DMS53 treated with DMSO at 0.1 percent for 48 hours (cell line): Measurements from ENCODE around the gene ADCY1.

ENCODE experiments used
- DNase-seq: peaks from one replicate; lab custom pipeline; 2025; ENCODE audit not compliant: unreplicated experiment; lab: John Stamatoyannopoulos, UW

ADCY1 gene

DNA sequence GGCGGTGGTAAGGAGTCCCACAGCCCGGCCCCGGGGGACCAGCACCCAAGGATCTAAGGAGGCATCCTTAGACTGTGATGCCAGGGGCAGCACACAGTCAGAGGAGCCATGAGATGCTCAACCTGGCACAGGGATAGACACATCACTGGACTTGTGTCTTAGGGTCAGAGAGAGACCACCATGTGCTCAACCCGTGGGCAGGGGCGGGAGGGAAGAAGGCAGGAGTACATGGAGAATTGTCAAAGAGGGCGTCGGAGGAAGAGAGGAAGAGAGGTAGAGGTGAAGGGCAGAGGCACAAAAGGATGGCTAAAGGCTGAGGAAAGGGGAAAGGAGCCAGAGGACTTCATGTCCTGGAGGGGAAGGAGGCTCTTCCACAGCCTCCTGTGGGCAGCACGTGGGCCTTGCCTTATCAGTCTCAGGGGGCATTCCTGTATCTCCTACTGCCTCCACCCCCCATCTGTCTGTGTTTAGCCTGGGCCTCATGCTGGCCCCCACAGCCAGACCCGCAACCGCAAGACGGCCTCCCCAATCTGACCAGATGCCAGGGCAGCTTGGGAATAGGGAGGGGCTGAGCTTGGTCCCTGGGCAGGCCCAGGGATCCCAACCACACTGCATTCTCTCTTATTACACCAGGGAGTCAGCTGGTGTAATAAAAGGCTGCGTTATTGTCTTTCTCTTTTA, 2.2 kb downstream of the ADCY1 start:
- no peak for DNase-seq

DNA sequence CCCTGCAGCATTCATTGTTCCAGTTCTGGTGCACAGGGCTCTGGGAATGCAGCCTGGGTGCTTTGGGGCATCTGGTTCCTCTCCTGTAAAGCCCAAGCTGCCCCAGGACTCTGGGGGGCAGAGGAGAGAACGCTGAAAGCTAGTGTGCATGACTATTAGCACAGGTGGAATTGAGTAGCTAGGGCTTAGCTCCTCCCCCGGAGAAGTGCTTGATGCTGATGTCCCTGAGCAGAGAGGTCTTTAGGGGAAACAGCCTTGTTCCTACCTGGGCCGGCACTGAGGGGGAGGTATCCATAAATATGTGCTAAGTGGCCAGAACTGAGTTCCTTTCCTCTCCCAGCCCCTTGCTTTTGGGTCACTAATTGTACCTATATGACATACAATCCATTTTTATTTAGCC, 3.9 kb downstream of the ADCY1 start:
- no peak for DNase-seq

DNA sequence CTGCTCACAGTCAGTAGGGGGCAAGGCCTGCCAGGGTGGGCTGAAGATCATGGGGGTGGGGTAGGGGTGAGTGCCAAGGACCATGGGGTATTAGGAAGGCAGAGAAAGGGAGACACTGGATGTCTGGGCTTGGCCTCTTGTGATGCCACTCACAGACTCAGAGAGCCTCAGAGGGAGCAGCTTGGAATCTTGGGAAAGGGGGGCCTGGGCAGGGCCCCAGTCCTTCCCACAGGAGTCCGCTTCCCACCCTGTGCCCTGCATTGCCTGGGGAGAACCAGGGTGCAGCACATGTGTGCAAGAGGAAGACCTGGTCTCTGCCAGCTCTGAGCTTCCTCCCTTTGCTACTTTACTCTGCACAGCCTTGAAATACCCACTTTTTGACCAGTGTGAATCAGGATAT, 4.3 kb downstream of the ADCY1 start:
- DNase-seq: no peak

- DNase-seq: no peak
These were observed 5.2 kb downstream of the ADCY1 start for GRCh38 chr7:45579391-45579801.

DNA sequence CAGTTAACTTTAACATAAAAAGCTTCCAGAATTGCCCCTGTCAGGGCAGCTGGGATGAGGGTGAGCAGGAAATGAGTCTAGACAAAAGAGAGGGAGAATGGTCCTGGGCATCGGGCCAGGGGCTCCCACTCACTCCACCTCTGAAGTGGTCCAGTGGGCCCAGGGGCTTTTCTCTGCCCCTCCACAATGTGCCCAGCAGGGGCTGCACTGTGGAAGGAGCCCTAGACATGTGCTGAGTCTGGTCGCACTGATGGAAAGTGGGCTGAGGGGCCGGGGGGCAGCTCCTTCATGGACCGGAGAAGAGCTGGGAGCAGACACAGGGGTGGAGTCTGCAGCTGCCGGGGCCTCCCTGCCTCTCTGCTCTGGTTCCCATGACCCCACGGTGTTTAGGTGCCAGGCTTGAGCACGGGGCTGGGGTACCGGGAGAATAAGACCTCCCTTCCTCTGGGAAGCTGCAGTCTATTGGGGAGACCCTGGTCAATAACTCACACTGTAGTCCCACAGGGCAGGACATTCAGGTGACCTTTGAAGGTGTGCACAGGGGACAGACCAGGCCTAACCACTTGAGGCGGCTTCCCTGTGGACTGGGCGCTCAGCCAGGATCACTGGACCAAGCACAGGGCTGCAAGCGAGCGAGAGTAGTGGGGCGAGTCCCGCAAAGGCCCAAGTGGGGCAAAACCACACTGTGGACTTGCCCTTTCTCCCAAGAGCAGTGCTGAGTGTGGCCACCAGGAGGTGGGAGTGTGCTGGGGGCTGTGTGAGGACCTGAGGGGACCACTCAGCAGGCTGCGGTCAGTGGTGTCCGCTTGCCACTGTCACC, 6.1 kb downstream of the ADCY1 start:
- DNase-seq: no peak

DNA sequence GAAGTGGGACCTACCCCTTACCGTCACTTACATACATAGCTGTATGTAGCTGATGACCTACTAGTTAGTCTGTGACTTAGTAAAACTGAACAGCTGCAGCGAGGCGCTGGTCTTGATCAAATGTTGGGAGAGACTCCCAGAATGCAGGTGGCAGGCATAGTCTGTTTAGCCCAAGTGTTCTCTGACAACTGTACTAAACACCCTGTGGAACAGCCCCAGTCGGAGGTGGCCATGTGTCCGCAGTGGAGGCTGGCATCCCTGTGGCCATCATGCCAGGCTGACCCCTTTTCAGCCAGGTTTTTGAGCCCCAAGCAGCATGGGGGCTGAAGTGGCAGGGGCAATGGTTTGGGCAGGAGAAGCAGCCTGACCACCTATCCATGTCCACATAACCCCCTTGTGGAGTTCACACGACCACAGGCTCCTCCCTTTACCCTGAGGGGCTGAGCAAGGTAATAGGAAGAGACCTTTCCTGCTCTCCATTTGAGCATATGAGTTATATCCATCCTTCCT, 7.2 kb downstream of the ADCY1 start:
- DNase-seq: no peak

DNA sequence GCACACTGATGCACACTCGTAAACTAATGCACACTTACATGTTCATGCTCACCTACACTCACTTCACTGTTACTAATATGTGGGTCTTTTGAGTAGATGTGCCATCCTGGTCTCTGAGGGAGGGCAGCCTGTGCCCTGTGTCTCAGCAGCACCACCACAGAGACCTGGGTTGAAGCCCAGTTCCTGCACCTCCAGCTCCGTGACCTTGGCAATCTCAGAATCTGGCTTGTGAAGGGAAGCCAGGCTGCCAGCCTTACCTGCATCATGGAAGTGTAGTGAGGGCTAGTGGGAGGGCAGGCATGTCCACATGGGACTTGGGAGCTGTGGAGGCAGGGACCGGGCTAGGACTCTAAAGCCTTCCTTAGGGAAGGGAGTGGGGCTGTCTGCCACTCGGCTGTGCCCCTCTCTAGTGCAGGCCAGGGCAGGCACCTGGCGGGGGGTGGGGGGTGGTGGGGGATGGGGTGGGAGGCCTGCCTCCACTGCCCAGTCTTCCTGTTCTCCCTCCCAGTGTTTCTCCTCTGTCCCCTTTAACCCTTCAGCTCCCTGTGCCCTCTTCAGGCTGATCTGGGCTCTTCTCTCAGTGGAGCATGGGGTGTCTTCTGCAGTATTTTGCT, 8.1 kb downstream of the ADCY1 start:
- DNase-seq: no peak

GRCh38 chr7:45582868-45583277, 8.7 kb downstream of the ADCY1 start:
- DNase-seq: no peak

DNA sequence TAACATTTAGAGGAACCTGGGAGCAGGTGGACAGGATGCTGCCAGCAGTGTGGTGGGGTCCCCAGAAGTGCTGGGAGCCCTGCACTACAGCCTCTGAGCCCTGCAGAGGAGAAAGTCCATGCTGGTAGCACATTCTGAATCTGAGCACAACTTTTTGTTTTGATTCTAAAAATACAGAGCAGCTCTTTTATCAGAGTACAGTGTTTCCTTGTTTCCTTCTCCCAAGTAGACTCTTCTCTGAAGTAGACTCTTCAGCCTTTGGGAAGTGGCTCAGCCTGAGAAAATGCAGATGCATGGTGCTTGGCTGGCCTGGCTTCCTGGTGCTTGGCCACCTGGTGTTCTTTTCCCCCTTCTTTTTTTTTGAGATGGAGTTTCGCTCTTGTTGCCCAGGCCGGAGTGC, 9.1 kb downstream of the ADCY1 start:
- no peak for DNase-seq

DNA sequence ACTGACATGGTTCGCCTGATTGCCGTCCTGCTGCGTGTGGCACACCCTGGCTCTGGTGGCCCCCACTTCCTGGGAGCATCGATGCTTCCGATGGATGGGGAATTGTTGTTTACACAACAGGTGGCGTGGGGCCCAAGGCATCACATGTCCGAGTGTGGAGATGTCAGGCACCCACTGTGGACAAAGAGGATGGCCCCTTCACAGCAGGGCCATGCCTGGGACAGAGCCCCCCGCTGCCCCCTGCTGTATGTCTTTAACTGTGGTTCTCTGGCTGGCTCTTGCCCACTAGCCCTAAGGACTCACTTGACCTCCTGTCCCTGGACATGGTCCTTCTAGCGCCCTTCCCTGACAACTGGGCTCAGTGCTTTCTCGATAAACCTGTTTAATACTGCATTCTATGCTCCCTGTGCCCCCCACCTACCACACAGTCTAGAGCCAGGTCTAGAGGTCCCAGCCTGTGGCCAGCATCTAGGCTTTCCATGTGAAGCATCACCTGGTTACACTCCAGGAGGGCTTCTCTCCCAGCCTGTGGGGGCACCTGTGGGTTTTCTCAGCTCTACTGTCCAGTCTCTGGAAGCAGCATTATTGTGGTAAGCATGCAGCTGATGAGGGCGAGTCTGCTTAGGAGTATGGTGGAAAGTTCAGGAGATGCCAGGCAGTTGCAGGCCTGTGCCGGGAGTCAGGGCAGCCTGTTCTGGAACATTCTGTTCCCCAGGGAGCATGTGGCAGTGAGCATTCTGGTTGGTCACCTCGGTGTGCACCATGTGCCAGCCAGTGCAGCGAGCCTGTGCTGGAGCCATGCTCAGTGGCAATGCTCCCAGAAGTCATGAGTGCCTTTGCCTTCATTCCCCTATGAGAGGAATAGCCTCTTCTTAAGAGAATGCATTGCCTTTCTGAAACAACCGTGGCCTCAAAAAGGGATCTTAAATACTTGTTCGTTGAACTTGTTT, 10.4 kb downstream of the ADCY1 start:
- DNase-seq: no peak

GRCh38 chr7:45585628-45586027, 11.5 kb downstream of the ADCY1 start:
- no peak for DNase-seq

DNA sequence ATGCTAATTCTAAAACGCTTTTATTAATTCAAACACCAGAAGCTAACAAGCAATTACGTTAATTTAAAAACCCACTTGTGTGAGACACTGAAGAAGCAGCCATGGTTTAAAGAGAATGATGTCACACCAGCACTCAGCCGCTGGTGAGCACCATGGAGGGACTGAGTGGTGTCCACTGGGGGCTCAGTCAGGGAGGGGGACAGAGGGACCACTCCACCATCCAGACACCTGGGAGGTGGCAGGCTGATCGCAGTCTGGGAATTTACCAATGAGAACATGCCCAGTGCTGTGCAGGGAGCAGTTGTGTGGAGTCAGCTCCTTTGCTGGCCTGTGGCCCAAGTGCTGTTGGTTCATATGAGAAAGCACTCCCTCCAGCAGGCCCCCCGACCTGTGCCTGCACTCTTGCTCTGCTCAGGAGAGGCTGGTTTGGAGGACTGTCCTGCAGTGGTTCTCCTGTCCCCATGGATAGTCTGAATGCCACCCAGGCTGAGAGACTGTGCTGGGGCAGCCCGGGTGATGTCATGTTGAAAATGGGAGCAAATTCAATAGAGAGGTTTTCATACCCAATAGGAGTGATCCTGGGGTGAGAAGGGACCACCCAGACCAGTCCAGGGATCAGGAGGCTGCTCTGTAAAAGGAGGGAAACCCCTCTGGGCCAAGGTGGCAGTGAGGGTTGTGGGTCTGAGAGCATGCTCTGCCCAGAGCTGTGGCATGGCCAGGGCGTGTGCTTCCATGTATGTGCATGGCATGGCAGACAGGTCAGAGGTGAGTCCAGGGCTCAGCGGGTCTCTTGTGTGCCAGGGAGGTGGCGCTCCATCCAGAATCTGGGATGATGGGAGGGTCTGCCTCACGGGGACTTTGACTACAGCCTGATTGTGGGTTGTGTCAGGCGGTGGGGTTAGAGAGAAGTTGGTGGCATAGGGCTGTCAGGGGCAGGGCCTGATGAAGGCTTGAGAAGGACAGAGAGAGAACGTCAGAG, 12.7 kb downstream of the ADCY1 start:
- DNase-seq: no peak

GRCh38 chr7:45588466-45588865, 14.3 kb downstream of the ADCY1 start:
- DNase-seq: no peak

DNA sequence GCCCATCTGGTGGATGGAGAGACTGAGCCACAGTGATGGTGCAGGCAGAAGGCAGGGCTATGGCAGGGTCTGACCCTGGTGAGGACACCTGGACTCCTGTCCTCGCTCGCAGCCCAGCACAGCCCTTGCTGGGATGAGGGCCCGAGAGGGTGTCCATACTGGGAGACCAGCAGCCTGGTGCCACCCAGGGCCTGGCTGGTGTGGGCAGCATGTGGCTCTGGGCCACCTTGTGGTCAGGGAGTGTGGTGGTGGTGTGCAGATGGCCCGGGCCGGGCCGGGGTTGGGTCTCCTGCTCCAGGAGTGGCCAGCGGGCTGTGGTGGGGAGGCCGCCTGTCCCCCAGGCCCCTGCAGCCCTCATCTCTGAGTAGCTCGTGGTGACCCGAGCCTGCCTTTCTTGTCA, 14.9 kb downstream of the ADCY1 start:
- DNase-seq: no peak

DNA sequence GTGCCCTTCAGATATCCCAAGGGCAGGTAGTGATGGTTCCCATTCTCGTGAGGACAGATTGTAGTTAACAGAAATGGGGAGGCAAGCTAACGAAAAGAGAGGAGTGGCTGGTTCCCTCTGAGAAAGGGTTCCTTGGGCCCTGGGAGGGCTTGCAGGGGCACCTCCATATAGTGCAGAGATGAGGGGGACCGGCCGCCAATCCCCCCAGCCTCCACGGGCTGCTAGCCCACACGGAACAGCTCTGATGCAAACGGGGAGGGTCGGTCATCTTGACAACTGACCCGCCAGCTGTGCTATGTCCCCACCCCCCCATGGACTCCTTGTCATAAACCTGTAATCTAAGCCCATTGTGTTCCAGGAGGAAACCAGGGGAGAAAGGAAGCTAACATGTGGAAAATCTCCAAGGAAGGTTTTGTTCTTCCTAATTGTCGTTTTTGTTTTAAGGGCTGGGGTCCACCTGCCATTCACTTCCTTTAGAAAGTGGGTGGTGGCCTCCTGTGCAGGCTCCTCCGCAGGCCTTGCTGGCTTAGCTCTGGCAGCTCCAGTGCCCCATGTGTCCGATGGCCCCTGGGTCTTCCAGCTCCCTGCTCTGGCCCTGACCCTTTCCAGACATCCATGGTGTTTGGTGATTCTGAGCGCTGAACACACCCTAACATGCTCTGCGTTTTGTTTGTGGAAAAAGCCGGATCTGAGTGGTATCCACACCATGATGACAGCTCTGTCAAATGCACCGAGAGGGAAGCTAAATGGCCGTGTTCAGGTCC, 15.9 kb downstream of the ADCY1 start:
- DNase-seq: no peak

- DNase-seq: no peak
These were observed 16.5 kb downstream of the ADCY1 start for GRCh38 chr7:45590679-45591057.

GRCh38 chr7:45591101-45591906, 17.1 kb downstream of the ADCY1 start:
- DNase-seq: no peak
